ENCODE measurements around the gene HPRT1.
A peak's percentile ranks its signal among the peaks of the same experiment; 100 is the strongest.

GRCh38 chrX:134520860-134521390, 61.0 kb downstream of the HPRT1 start:
- TF ChIP-seq CTCF (conservative IDR thresholded peaks at IDR 0.05; ENCODE audit: low read length) = peak; percentile 63
- TF ChIP-seq EZH2phosphoT487 (IDR thresholded peaks at IDR 0.05; ENCODE audit: borderline replicate concordance) = no peak
